B cell (primary cell): ENCODE measurements around the gene PPIL1. TPM values are rescaled to one million over a fixed set of nuclear protein-coding genes. Genes with fewer than 3 reads are reported as not detected.

Source experiments
- ATAC-seq: fragments of 200-7000 bp; cut with Tn5 transposase; one replicate; pipeline ENCODE4 v1.10.0; 2021; ENCODE audit warnings: low read depth, mild to moderate bottlenecking, moderate number of reproducible peaks, moderate library complexity
- CTCF ChIA-PET: fragments of 350-600 bp; sonication (Branson Sonifier 250); formaldehyde crosslinking; loops from one replicate; lab custom pipeline; 2021; ENCODE audit warnings: antibody characterized with exemption, inconsistent platforms; lab: Charles Lee
- POLR2A ChIA-PET: fragments of 350-600 bp; sonication (Branson Sonifier 250); formaldehyde crosslinking; loops from one replicate; lab custom pipeline; 2021; ENCODE audit warnings: antibody characterized with exemption; lab: Charles Lee
- DNase-seq: peaks from one replicate; pipeline ENCODE4 v3.0.0; 2013
- H2AFZ ChIP-seq: 2 replicates; pipeline ENCODE4 v1.6.1; 2012; ENCODE audit warnings: mild to moderate bottlenecking, low read depth, low read length; ENCODE audit not compliant: insufficient read depth, poor library complexity, severe bottlenecking
- H3K27ac ChIP-seq, 2 donors: 1 replicate in 1 of 2; 2 replicates in 1 of 2; pipeline ENCODE4 v1.5.1; 2012 to 2013; ENCODE audit warnings: low read length in 2 of 2, mild to moderate bottlenecking in 2 of 2, moderate library complexity in 1 of 2
- H3K27me3 ChIP-seq, 4 experiments: fragments of 200-600 bp in 1 of 4; sonication (generic) in 1 of 4; replicated peaks in 1 of 4; 1 replicate in 2 of 4; 2 replicates in 2 of 4; pipeline versions ENCODE4 v1.6.1 to v1.7.0; 2013 to 2016; ENCODE audit warnings: low read length in 3 of 4, mild to moderate bottlenecking in 2 of 4, mixed read lengths in 1 of 4, moderate library complexity in 1 of 4; ENCODE audit not compliant: insufficient read depth in 4 of 4, control insufficient read depth in 3 of 4; ENCODE audit errors: control extremely low read depth in 1 of 4
- H3K36me3 ChIP-seq, 2 experiments: replicated peaks in 1 of 2; 1 replicate in 1 of 2; 2 replicates in 1 of 2; pipeline versions ENCODE4 v1.6.1 to v1.7.1; 2013; ENCODE audit warnings: low read length in 1 of 2; ENCODE audit not compliant: insufficient read depth in 2 of 2, control insufficient read depth in 1 of 2; ENCODE audit errors: control extremely low read depth in 1 of 2, extremely low read depth in 1 of 2
- H3K4me1 ChIP-seq, 2 donors: fragments of 200-600 bp in 1 of 2; sonication (generic) in 1 of 2; 1 replicate in 1 of 2; 2 replicates in 1 of 2; pipeline versions ENCODE4 v1.5.1 to v1.6.1; 2013 to 2017; ENCODE audit warnings: low read length in 2 of 2; ENCODE audit not compliant: control insufficient read depth in 2 of 2, insufficient read depth in 2 of 2
- H3K4me2 ChIP-seq: replicated peaks from 2 replicates; pipeline ENCODE3; 2012; ENCODE audit warnings: mild to moderate bottlenecking, low read depth, low read length; ENCODE audit not compliant: poor library complexity, severe bottlenecking
- H3K4me3 ChIP-seq, 5 experiments: fragments of 200-600 bp in 1 of 5; sonication (generic) in 1 of 5; 1 replicate in 3 of 5; 2 replicates in 2 of 5; pipeline versions ENCODE4 v1.5.1 to v1.7.0; 2011 to 2016; ENCODE audit warnings: low read length in 4 of 5, mild to moderate bottlenecking in 4 of 5, low read depth in 2 of 5, control low read depth in 1 of 5, moderate library complexity in 1 of 5; ENCODE audit not compliant: insufficient read depth in 1 of 5; ENCODE audit errors: control extremely low read depth in 1 of 5, extremely low read depth in 1 of 5
- H3K79me2 ChIP-seq: fragments of 200-600 bp; sonication (generic); one replicate; pipeline ENCODE4 v1.6.0; 2016; ENCODE audit warnings: low read length; ENCODE audit not compliant: control insufficient read depth, insufficient read depth
- H3K9ac ChIP-seq: fragments of 200-600 bp; sonication (generic); 2 replicates; pipeline ENCODE4 v1.6.1; 2017; ENCODE audit warnings: mild to moderate bottlenecking, low read length, moderate library complexity
- H3K9me3 ChIP-seq, 3 donors: one replicate each; pipeline versions ENCODE4 v1.6.1 to v1.7.1; 2013; ENCODE audit warnings: low read length in 2 of 3; ENCODE audit not compliant: control insufficient read depth in 2 of 3, insufficient read depth in 1 of 3; ENCODE audit errors: control extremely low read depth in 1 of 3
- H4K20me1 ChIP-seq: 2 replicates; pipeline ENCODE4 v1.6.0; 2012; ENCODE audit warnings: mild to moderate bottlenecking, low read length; ENCODE audit not compliant: insufficient read depth, control insufficient read depth, poor library complexity, severe bottlenecking
- H3K27ac Mint-ChIP-seq: one replicate; pipeline ENCODE4 v1.8.0; 2021; ENCODE audit warnings: mixed read lengths
- H3K27me3 Mint-ChIP-seq: one replicate; pipeline ENCODE4 v1.8.0; 2021; ENCODE audit warnings: mixed read lengths
- H3K4me1 Mint-ChIP-seq: one replicate; pipeline ENCODE4 v1.8.0; 2021; ENCODE audit warnings: mixed read lengths
- H3K4me3 Mint-ChIP-seq: one replicate; pipeline ENCODE4 v1.8.0; 2021; ENCODE audit warnings: mixed read lengths
- H3K9me3 Mint-ChIP-seq: one replicate; pipeline ENCODE4 v1.8.0; 2022; ENCODE audit warnings: mixed read lengths; ENCODE audit not compliant: insufficient read depth
- CTCF ChIP-seq: fragments of 200-600 bp; IDR thresholded peaks from one replicate; pipeline ENCODE4 v1.8.0; 2022; ENCODE audit warnings: antibody characterized with exemption, mild to moderate bottlenecking
- EZH2 ChIP-seq: IDR thresholded peaks from 2 replicates; pipeline ENCODE4 v1.6.1; 2012; ENCODE audit warnings: borderline replicate concordance, low read depth, mild to moderate bottlenecking, moderate library complexity, low read length; ENCODE audit not compliant: insufficient read depth, poor library complexity, severe bottlenecking
- WGBS: methylation state at CpG from one replicate; pipeline ENCODE4 v1.1.5; 2013; ENCODE audit warnings: missing lambda C conversion rate; ENCODE audit not compliant: insufficient coverage; 5-methylcytosine and 5-hydroxymethylcytosine counted together
- intact Hi-C: fragments of 100-400 bp; cut with micrococcal nuclease; formaldehyde crosslinking; loops from one replicate; pipeline ENCODE4 v1.10.0; 2022
- polyA plus RNA-seq: library from polyadenylated mRNA; depleted of rRNA; stranded (reverse); fragments of >200 nt; gene quantifications from 2 replicates; pipeline ENCODE4 v1.2.3, GENCODE V29; 2012
- total RNA-seq, 2 donors: library from RNA; stranded (reverse); fragments of 120-200 nt in 1 of 2; gene quantifications; 1 replicate in 1 of 2; 2 replicates in 1 of 2; pipeline versions ENCODE4 v1.2.3 to v1.2.4, GENCODE V29; 2013 to 2022

The PPIL1 gene
- total and polyA plus RNA-seq, 2 donors (not counting 1 experiment from before 2014, with no cell fraction given) = 2.9 to 7.0 TPM

GRCh38 chr6:36809941-36810803 is 64.4 kb downstream of the PPIL1 start:
- TF ChIP-seq EZH2 (no peak), CTCF (no peak)
- POLR2A ChIA-PET = no interaction called here
- DNase-seq (no peak), ATAC-seq (no peak)
- Histone ChIP-seq H3K4me1 (no peaks in the 10 kb centered on the region), H2AFZ (no peak overlapping the region), H3K27ac (no peak overlapping the region), H3K27me3 (peaks cover 0 to 2% (median under 1%) of the 10 kb centered on the region in 4 experiments), H3K79me2 (no peaks in the 10 kb centered on the region), H4K20me1 (no peaks in the 10 kb centered on the region), H3K4me3 (no peak overlapping the region), H3K9me3 (no peaks in the 10 kb centered on the region), H3K36me3 (no peaks in the 10 kb centered on the region), H3K9ac (no peak overlapping the region), H3K4me2 (no peak overlapping the region)
- H3K27ac Mint-ChIP-seq = no peak overlapping the region
- no peak overlapping the region for H3K4me3 Mint-ChIP-seq
- CTCF ChIA-PET = no interaction called here
- intact Hi-C loops = no loop called here
- no peaks in the 10 kb centered on the region for H3K9me3 Mint-ChIP-seq
- peaks cover 6% of the 10 kb centered on the region for H3K27me3 Mint-ChIP-seq
- WGBS = 92% methylated on average over 13 of the region's 16 CpGs
- H3K4me1 Mint-ChIP-seq = no peaks in the 10 kb centered on the region

- no peak for ATAC-seq
Measured at GRCh38 chr6:36809156-36809555, 65.4 kb downstream of the PPIL1 start.

More at GRCh38 chr6:36809156-36809555, 65.4 kb downstream of the PPIL1 start:
- Histone ChIP-seq H3K27me3 (peaks cover 0 to 2% (median under 1%) of the 10 kb centered on the region in 4 experiments), H2AFZ (no peak overlapping the region), H3K9ac (no peak overlapping the region), H3K27ac (no peak overlapping the region), H3K36me3 (no peaks in the 10 kb centered on the region), H3K4me2 (no peak overlapping the region), H3K4me1 (no peaks in the 10 kb centered on the region), H4K20me1 (no peaks in the 10 kb centered on the region), H3K9me3 (no peaks in the 10 kb centered on the region), H3K79me2 (no peaks in the 10 kb centered on the region), H3K4me3 (no peak overlapping the region)
- Mint-ChIP-seq H3K27ac (no peak overlapping the region), H3K9me3 (no peaks in the 10 kb centered on the region), H3K27me3 (peaks cover 12% of the 10 kb centered on the region), H3K4me3 (no peak overlapping the region), H3K4me1 (no peaks in the 10 kb centered on the region)
- ChIA-PET CTCF (interaction anchor here (0.7 kb wide), 1 partner anchor 58 kb away, joined by 3 read pairs; no protein-coding TSS in a partner anchor), POLR2A (no interaction called here)
- 80% methylated on average over 1 of the region's 6 CpGs for WGBS
- no peak for DNase-seq
- TF ChIP-seq EZH2 = no peak
- TF ChIP-seq CTCF = no peak
- intact Hi-C loops = no loop called here
